ENCODE data around the gene UNC5CL.

GRCh38 chr6:40997234-40997957 is 41.6 kb downstream of the UNC5CL start:
- TF ChIP-seq POLR2A (IDR thresholded peaks at IDR 0.05; ENCODE audit: low read depth, low read length): no peak
- TF ChIP-seq CTCF (conservative IDR thresholded peaks at IDR 0.05; ENCODE audit: low read depth, low read length): no peak
- TF ChIP-seq RAD21 (IDR thresholded peaks at IDR 0.05; ENCODE audit: low read length): no peak
- no peak for TF ChIP-seq RCOR1 (IDR thresholded peaks at IDR 0.05; ENCODE audit: insufficient replicate concordance, low read length)
- no peak for TF ChIP-seq RFX5 (IDR thresholded peaks at IDR 0.05; ENCODE audit: low read depth, low read length)
- 0 out of 2 replicates have a peak, but pooled peaks have one; percentile 16 for TF ChIP-seq MAFK (IDR thresholded peaks at IDR 0.05; ENCODE audit: low read depth, low read length)
- no peak for TF ChIP-seq MXI1 (IDR thresholded peaks at IDR 0.05; ENCODE audit: borderline replicate concordance, low read depth, low read length)

Measured in IMR-90 (cell line).